Hepatocyte (in vitro differentiated cells): Measurements from ENCODE around the gene VNN1. TPM values are rescaled to one million over a fixed set of nuclear protein-coding genes. Genes with fewer than 3 reads are reported as not detected.
"Not testable (repeated sequence)": the region's sequence is repeated elsewhere in the genome, so short reads cannot be mapped to it uniquely, and the experiment has no call there.

Experiments used
- DNase-seq: peaks from one replicate; pipeline ENCODE4 v3.0.0-alpha.2; 2016; ENCODE audit warnings: low spot score
- H2AFZ ChIP-seq: fragments of 200-600 bp; sonication (generic); 2 replicates; pipeline ENCODE4 v1.6.0; 2016; ENCODE audit warnings: antibody characterized with exemption, mild to moderate bottlenecking
- H3K27ac ChIP-seq: fragments of 200-600 bp; sonication (generic); 2 replicates; pipeline ENCODE4 v1.5.1; 2016; ENCODE audit warnings: mild to moderate bottlenecking
- H3K27me3 ChIP-seq: fragments of 200-600 bp; sonication (generic); 2 replicates; pipeline ENCODE4 v1.6.1; 2016
- H3K36me3 ChIP-seq: fragments of 200-600 bp; sonication (generic); replicated peaks from 2 replicates; pipeline ENCODE4 v1.5.1; 2016; ENCODE audit warnings: low read depth; ENCODE audit not compliant: insufficient read depth
- H3K4me1 ChIP-seq: fragments of 200-600 bp; sonication (generic); 2 replicates; pipeline ENCODE4 v1.5.1; 2016; ENCODE audit warnings: mild to moderate bottlenecking, moderate library complexity; ENCODE audit not compliant: insufficient read depth
- H3K4me2 ChIP-seq: fragments of 200-600 bp; sonication (generic); 2 replicates; pipeline ENCODE4 v1.6.0; 2016
- H3K4me3 ChIP-seq: fragments of 200-600 bp; sonication (generic); 2 replicates; pipeline ENCODE4 v1.5.1; 2016; ENCODE audit warnings: mild to moderate bottlenecking
- H3K79me2 ChIP-seq: fragments of 200-600 bp; sonication (generic); 2 replicates; pipeline ENCODE4 v1.6.0; 2017; ENCODE audit warnings: mild to moderate bottlenecking
- H3K9me2 ChIP-seq: fragments of 200-600 bp; sonication (generic); replicated peaks from 2 replicates; pipeline ENCODE4 v1.6.0; 2017; ENCODE audit warnings: mild to moderate bottlenecking; ENCODE audit not compliant: insufficient read depth
- H3K9me3 ChIP-seq: fragments of 200-600 bp; sonication (generic); 2 replicates; pipeline ENCODE4 v1.5.1; 2016; ENCODE audit warnings: low read depth, mild to moderate bottlenecking
- H4K20me1 ChIP-seq: fragments of 200-600 bp; sonication (generic); 2 replicates; pipeline ENCODE4 v1.6.0; 2016; ENCODE audit warnings: mild to moderate bottlenecking; ENCODE audit not compliant: insufficient read depth, poor library complexity, severe bottlenecking
- CTCF ChIP-seq: fragments of 200-600 bp; sonication (generic); IDR thresholded peaks from 2 replicates; pipeline ENCODE4 v1.5.1; 2016; ENCODE audit warnings: antibody characterized with exemption, mild to moderate bottlenecking; ENCODE audit not compliant: poor library complexity
- EZH2 ChIP-seq: fragments of 200-600 bp; sonication (generic); IDR thresholded peaks from 2 replicates; pipeline ENCODE4 v1.6.1; 2016; ENCODE audit warnings: antibody characterized with exemption, mild to moderate bottlenecking, borderline replicate concordance
- EZH2phosphoT487 ChIP-seq: fragments of 200-600 bp; sonication (generic); IDR thresholded peaks from one replicate; pipeline ENCODE4 v1.6.1; 2018; ENCODE audit warnings: antibody characterized with exemption, mild to moderate bottlenecking, low read depth, moderate library complexity; ENCODE audit not compliant: unreplicated experiment, severe bottlenecking
- WGBS: methylation state at CpG from one replicate; pipeline ENCODE4 v1.1.6; 2016; ENCODE audit warnings: low lambda C conversion rate; ENCODE audit errors: missing lambda C conversion rate; 5-methylcytosine and 5-hydroxymethylcytosine counted together
- polyA plus RNA-seq: library from polyadenylated mRNA; unstranded; fragments of >200 nt; fragmentation: Nextera tagmentation; extraction: Ambion mirVana; gene quantifications from 2 replicates; pipeline ENCODE4 v1.2.1, GENCODE V29; 2016
- total RNA-seq: library from RNA; depleted of rRNA; stranded (reverse); fragments of >200 nt; gene quantifications from 2 replicates; pipeline ENCODE4 v1.2.3, GENCODE V29; 2014

VNN1 gene
- total and polyA plus RNA-seq, 2 experiments from 2014 or later, result 0.93 to 1.4 TPM

- no peak overlapping the region for H3K4me2 ChIP-seq
- H3K9me3 ChIP-seq, result no peaks in the 10 kb centered on the region
- TF ChIP-seq EZH2phosphoT487, result no peak
- no peak for TF ChIP-seq EZH2
- no peak for TF ChIP-seq CTCF
- no peaks in the 10 kb centered on the region for H3K36me3 ChIP-seq
- H3K4me3 ChIP-seq, result no peak overlapping the region
- DNase-seq, result no peak
- H3K9me2 ChIP-seq, result no peaks in the 10 kb centered on the region
- no peaks in the 10 kb centered on the region for H3K4me1 ChIP-seq
- no peak overlapping the region for H2AFZ ChIP-seq
- WGBS, result 95% methylated on average over 1 of the region's 1 CpG
- H3K79me2 ChIP-seq, result no peaks in the 10 kb centered on the region
- no peaks in the 10 kb centered on the region for H4K20me1 ChIP-seq
- no peaks in the 10 kb centered on the region for H3K27me3 ChIP-seq
- H3K27ac ChIP-seq, result no peak overlapping the region
Measured at GRCh38 chr6:132650429-132650828, 63.4 kb downstream of the VNN1 start.

GRCh38 chr6:132648828-132649227, 65.0 kb downstream of the VNN1 start:
- no peak overlapping the region for H3K27ac ChIP-seq
- H3K27me3 ChIP-seq, result no peaks in the 10 kb centered on the region
- H4K20me1 ChIP-seq, result no peaks in the 10 kb centered on the region
- H3K79me2 ChIP-seq, result no peaks in the 10 kb centered on the region
- no peak overlapping the region for H3K4me3 ChIP-seq
- no peak for DNase-seq
- H3K9me3 ChIP-seq, result no peaks in the 10 kb centered on the region
- no peaks in the 10 kb centered on the region for H3K4me1 ChIP-seq
- no peak for TF ChIP-seq EZH2
- TF ChIP-seq CTCF, result no peak
- TF ChIP-seq EZH2phosphoT487, result no peak
- no peak overlapping the region for H3K4me2 ChIP-seq
- H3K9me2 ChIP-seq, result no peaks in the 10 kb centered on the region
- 70% methylated on average over 2 of the region's 2 CpGs for WGBS
- no peak overlapping the region for H2AFZ ChIP-seq
- H3K36me3 ChIP-seq, result no peaks in the 10 kb centered on the region

GRCh38 chr6:132648356-132648755, 65.5 kb downstream of the VNN1 start:
- DNase-seq, result no peak
- Histone ChIP-seq H3K9me3 (no peaks in the 10 kb centered on the region), H3K4me1 (no peaks in the 10 kb centered on the region), H3K4me3 (no peak overlapping the region), H3K9me2 (no peaks in the 10 kb centered on the region), H3K36me3 (no peaks in the 10 kb centered on the region), H3K4me2 (no peak overlapping the region), H3K79me2 (no peaks in the 10 kb centered on the region), H2AFZ (no peak overlapping the region), H4K20me1 (no peaks in the 10 kb centered on the region), H3K27ac (no peak overlapping the region), H3K27me3 (no peaks in the 10 kb centered on the region)
- WGBS, result 60% methylated on average over 2 of the region's 2 CpGs
- TF ChIP-seq EZH2 (no peak), EZH2phosphoT487 (no peak), CTCF (no peak)

GRCh38 chr6:132643547-132643946, 70.3 kb downstream of the VNN1 start:
- Histone ChIP-seq H3K9me2 (no peaks in the 10 kb centered on the region), H3K4me1 (no peaks in the 10 kb centered on the region), H3K4me2 (no peak overlapping the region), H3K9me3 (no peaks in the 10 kb centered on the region), H3K79me2 (no peaks in the 10 kb centered on the region), H3K27ac (no peak overlapping the region), H3K4me3 (no peak overlapping the region), H4K20me1 (no peaks in the 10 kb centered on the region), H3K27me3 (no peaks in the 10 kb centered on the region), H3K36me3 (no peaks in the 10 kb centered on the region), H2AFZ (no peak overlapping the region)
- no peak for DNase-seq
- TF ChIP-seq EZH2 (no peak), CTCF (no peak), EZH2phosphoT487 (no peak)
- WGBS, result 77% methylated on average over 3 of the region's 3 CpGs

GRCh38 chr6:132637135-132637534, 76.7 kb downstream of the VNN1 start:
- not testable (repeated sequence) for H3K27ac ChIP-seq, H3K36me3 ChIP-seq, H2AFZ ChIP-seq, H3K4me2 ChIP-seq, H3K9me3 ChIP-seq, H3K9me2 ChIP-seq, H4K20me1 ChIP-seq, H3K27me3 ChIP-seq, H3K4me1 ChIP-seq, DNase-seq, H3K4me3 ChIP-seq, H3K79me2 ChIP-seq
- 100% methylated on average over 1 of the region's 1 CpG for whole genome bisulfite sequencing

GRCh38 chr6:132635906-132636305, 77.9 kb downstream of the VNN1 start:
- H3K9me3 ChIP-seq, H3K4me1 ChIP-seq, H4K20me1 ChIP-seq, H3K4me2 ChIP-seq, H3K79me2 ChIP-seq, H3K36me3 ChIP-seq, H3K4me3 ChIP-seq, H3K27ac ChIP-seq, H3K27me3 ChIP-seq, H2AFZ ChIP-seq, H3K9me2 ChIP-seq, DNase-seq: not testable (repeated sequence)
- WGBS, result 76% methylated on average over 3 of the region's 3 CpGs
